ENCODE measurements around the gene SSBP3. TPM values are rescaled to one million over a fixed set of nuclear protein-coding genes. Genes with fewer than 3 reads are reported as not detected.

Gene SSBP3
- total RNA-seq, 1 experiment from 2014 or later = 42.1 TPM

- Histone ChIP-seq H3K9me3 (no peaks in the 10 kb centered on the region), H3K36me3 (ENCODE audit: control insufficient read depth, insufficient read depth, low read length) (no peaks in the 10 kb centered on the region), H3K27me3 (replicated peaks; ENCODE audit: control insufficient read depth, insufficient read depth, low read length) (no peaks in the 10 kb centered on the region), H3K4me1 (no peaks in the 10 kb centered on the region), H3K4me3 (ENCODE audit: low read depth, low read length) (no peak overlapping the region)
- TF ChIP-seq CTCF (IDR thresholded peaks at IDR 0.05; ENCODE audit: insufficient read depth in 1 of 2, low read depth in 1 of 2, low read length in 1 of 2, severe bottlenecking in 1 of 2, unreplicated experiment in 1 of 2) = no peak
- Mint-ChIP-seq H3K4me1 (ENCODE audit: low read depth, unreplicated experiment) (no peaks in the 10 kb centered on the region), H3K27me3 (ENCODE audit: insufficient read depth, unreplicated experiment) (no peaks in the 10 kb centered on the region), H3K4me3 (ENCODE audit: unreplicated experiment) (no peak overlapping the region), H3K27ac (ENCODE audit: unreplicated experiment) (no peak overlapping the region), H3K9me3 (ENCODE audit: unreplicated experiment) (no peaks in the 10 kb centered on the region), H3K36me3 (ENCODE audit: insufficient read depth, unreplicated experiment) (peaks cover 4% of the 10 kb centered on the region)
- CTCF ChIA-PET = no interaction called here
- POLR2A ChIA-PET = no interaction called here
- no peak for DNase-seq
- BruUV-seq (replicated peaks) = no TSS peak
- intact Hi-C loops (cut with micrococcal nuclease; ENCODE audit: unreplicated experiment) = no loop called here
Observed at GRCh38 chr1:54271341-54271740, 134.9 kb downstream of the SSBP3 start.

DNA sequence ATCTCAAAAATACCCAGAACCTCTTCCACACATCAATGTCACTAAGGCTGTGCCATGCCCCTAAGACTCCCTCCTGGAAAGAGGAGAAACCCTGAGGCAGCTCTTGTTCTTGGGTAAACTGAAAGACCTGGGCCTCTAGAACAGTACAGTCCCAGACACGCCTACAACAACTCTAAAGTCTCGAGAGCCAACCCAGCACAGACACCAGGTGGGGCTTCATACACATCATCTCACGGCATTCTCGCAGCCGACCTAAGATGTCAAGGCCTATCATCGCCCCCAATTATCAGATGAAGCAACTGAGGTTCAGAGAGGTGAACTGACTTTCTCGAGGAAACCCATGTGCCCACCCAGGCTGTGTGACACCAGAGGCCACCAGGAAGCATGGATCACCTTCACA is 135.7 kb downstream of the SSBP3 start:
- H3K4me1 ChIP-seq = no peaks in the 10 kb centered on the region
- no peaks in the 10 kb centered on the region for H3K36me3 ChIP-seq (ENCODE audit: control insufficient read depth, insufficient read depth, low read length)
- no peaks in the 10 kb centered on the region for H3K9me3 ChIP-seq
- TF ChIP-seq CTCF (IDR thresholded peaks at IDR 0.05; ENCODE audit: insufficient read depth in 1 of 2, low read depth in 1 of 2, low read length in 1 of 2, severe bottlenecking in 1 of 2, unreplicated experiment in 1 of 2) = no peak
- no peak overlapping the region for H3K4me3 ChIP-seq (ENCODE audit: low read depth, low read length)
- no peak overlapping the region for H3K27ac Mint-ChIP-seq (ENCODE audit: unreplicated experiment)
- BruUV-seq (replicated peaks) = no TSS peak
- no peaks in the 10 kb centered on the region for H3K9me3 Mint-ChIP-seq (ENCODE audit: unreplicated experiment)
- DNase-seq = no peak
- no peaks in the 10 kb centered on the region for H3K27me3 Mint-ChIP-seq (ENCODE audit: insufficient read depth, unreplicated experiment)
- POLR2A ChIA-PET = no interaction called here
- H3K27me3 ChIP-seq (replicated peaks; ENCODE audit: control insufficient read depth, insufficient read depth, low read length) = no peaks in the 10 kb centered on the region
- intact Hi-C loops (cut with micrococcal nuclease; ENCODE audit: unreplicated experiment) = no loop called here
- H3K36me3 Mint-ChIP-seq (ENCODE audit: insufficient read depth, unreplicated experiment) = peaks cover 4% of the 10 kb centered on the region
- no peak overlapping the region for H3K4me3 Mint-ChIP-seq (ENCODE audit: unreplicated experiment)
- no peaks in the 10 kb centered on the region for H3K4me1 Mint-ChIP-seq (ENCODE audit: low read depth, unreplicated experiment)
- CTCF ChIA-PET = no interaction called here

- no peak overlapping the region for H3K27ac Mint-ChIP-seq (ENCODE audit: unreplicated experiment)
- H3K4me1 ChIP-seq = no peaks in the 10 kb centered on the region
- POLR2A ChIA-PET = interaction anchor here (0.7 kb wide), 1 partner anchor 137 kb away, joined by 3 read pairs; the partner anchor contains the start of gene SSBP3
- H3K4me1 Mint-ChIP-seq (ENCODE audit: low read depth, unreplicated experiment) = no peaks in the 10 kb centered on the region
- BruUV-seq (replicated peaks) = no TSS peak
- no peaks in the 10 kb centered on the region for H3K9me3 ChIP-seq
- CTCF ChIA-PET = no interaction called here
- H3K36me3 ChIP-seq (ENCODE audit: control insufficient read depth, insufficient read depth, low read length) = no peaks in the 10 kb centered on the region
- no peak overlapping the region for H3K4me3 ChIP-seq (ENCODE audit: low read depth, low read length)
- H3K9me3 Mint-ChIP-seq (ENCODE audit: unreplicated experiment) = no peaks in the 10 kb centered on the region
- no peaks in the 10 kb centered on the region for H3K27me3 ChIP-seq (replicated peaks; ENCODE audit: control insufficient read depth, insufficient read depth, low read length)
- no peak overlapping the region for H3K4me3 Mint-ChIP-seq (ENCODE audit: unreplicated experiment)
- TF ChIP-seq CTCF (IDR thresholded peaks at IDR 0.05; ENCODE audit: insufficient read depth in 1 of 2, low read depth in 1 of 2, low read length in 1 of 2, severe bottlenecking in 1 of 2, unreplicated experiment in 1 of 2) = no peak
- intact Hi-C loops (cut with micrococcal nuclease; ENCODE audit: unreplicated experiment) = no loop called here
- no peaks in the 10 kb centered on the region for H3K27me3 Mint-ChIP-seq (ENCODE audit: insufficient read depth, unreplicated experiment)
- peaks cover 4% of the 10 kb centered on the region for H3K36me3 Mint-ChIP-seq (ENCODE audit: insufficient read depth, unreplicated experiment)
- DNase-seq = no peak
Observed at GRCh38 chr1:54268762-54269297, 137.4 kb downstream of the SSBP3 start.
